Measurements from ENCODE around the gene RABL6. TPM values are rescaled to one million over a fixed set of nuclear protein-coding genes. Genes with fewer than 3 reads are reported as not detected.
A peak's percentile ranks its signal among the peaks of the same experiment; 100 is the strongest.

The RABL6 gene
- total and polyA plus RNA-seq, 8 donors = 49.5 to 80.8 (median 62.3) TPM

- no peak for TF ChIP-seq CTCF (IDR thresholded peaks at IDR 0.05)
- no peak for DNase-seq
- peak; percentile 25 for ATAC-seq
- Histone ChIP-seq H3K9me3 (no peaks in the 10 kb centered on the region), H3K27ac (peak overlapping the region; percentile 74 to 90), H3K4me1 (peaks cover 13 to 40% of the 10 kb centered on the region in 2 donors), H3K4me3 (peak overlapping the region; percentile 68 to 94), H3K36me3 (peaks cover 0 to 15% of the 10 kb centered on the region in 2 donors), H3K27me3 (no peaks in the 10 kb centered on the region)
- intact Hi-C loops (cut with DNase I) = no loop called here
Observed at GRCh38 chr9:136886610-136887597, 79.2 kb downstream of the RABL6 start.

- DNase-seq = no peak
- Histone ChIP-seq H3K9me3 (no peaks in the 10 kb centered on the region), H3K27ac (no peak overlapping the region), H3K36me3 (peaks cover 0 to 15% of the 10 kb centered on the region in 2 donors), H3K4me3 (no peak overlapping the region), H3K4me1 (peaks cover 7 to 26% of the 10 kb centered on the region in 2 donors), H3K27me3 (no peaks in the 10 kb centered on the region)
- no peak for ATAC-seq
- no peak for TF ChIP-seq CTCF (IDR thresholded peaks at IDR 0.05)
- intact Hi-C loops (cut with DNase I) = no loop called here
Observed at GRCh38 chr9:136888454-136888853, 80.7 kb downstream of the RABL6 start.

- no peak for TF ChIP-seq CTCF (IDR thresholded peaks at IDR 0.05)
- no peak for DNase-seq
- Histone ChIP-seq H3K9me3 (no peaks in the 10 kb centered on the region), H3K27ac (no peak overlapping the region), H3K27me3 (no peaks in the 10 kb centered on the region), H3K4me1 (peaks cover 7 to 26% of the 10 kb centered on the region in 2 donors), H3K4me3 (no peak overlapping the region), H3K36me3 (peaks cover 0 to 22% of the 10 kb centered on the region in 2 donors)
- no peak for ATAC-seq
- intact Hi-C loops (cut with DNase I) = no loop called here
Observed at GRCh38 chr9:136889858-136890257, 82.1 kb downstream of the RABL6 start.

GRCh38 chr9:136890661-136891060 lies 82.9 kb downstream of the RABL6 start:
- intact Hi-C loops (cut with DNase I) = no loop called here
- no peak for DNase-seq
- Histone ChIP-seq H3K27me3 (no peaks in the 10 kb centered on the region), H3K27ac (no peak overlapping the region), H3K4me1 (peaks cover 7 to 19% of the 10 kb centered on the region in 2 donors), H3K9me3 (no peaks in the 10 kb centered on the region), H3K4me3 (no peak overlapping the region), H3K36me3 (peaks cover 0 to 30% of the 10 kb centered on the region in 2 donors)
- no peak for TF ChIP-seq CTCF (IDR thresholded peaks at IDR 0.05)
- ATAC-seq = no peak

Small RNA genes lying within 50 kb of the gene (microRNA-seq; reads per million reads assigned to microRNA genes)
- gene MIR4292 (0 to 0.27 reads per million in 2 donors), gene MIR4479 (0.82 to 1.2 reads per million in 2 donors)

Other genes starting within 250 kb of the RABL6 start
- gene EGFL7, start 145.0 kb upstream of the RABL6 start, total RNA-seq = 100 to 1,000 TPM; 105 to 165 TPM
- gene EGFL7, start 145.0 kb upstream of the RABL6 start, polyA plus RNA-seq (ENCODE audit: insufficient read length in 6 of 6) = 100 to 1,000 TPM in 2 of 6 donors, 10 to 100 TPM in 4; 65.7 to 139 (median 90.9) TPM
- gene AGPAT2, start 120.5 kb upstream of the RABL6 start, total RNA-seq = 100 to 1,000 TPM; 127 to 170 TPM
- 10 to 100 TPM; 24.9 to 48.3 (median 31.9) TPM for gene AGPAT2, start 120.5 kb upstream of the RABL6 start, polyA plus RNA-seq (ENCODE audit: insufficient read length in 6 of 6)
- 10 to 100 TPM; 12.6 to 12.7 TPM for gene DIPK1B, start 95.4 kb upstream of the RABL6 start, total RNA-seq
- 10 to 100 TPM; 23.7 to 37.4 (median 30.6) TPM for gene DIPK1B, start 95.4 kb upstream of the RABL6 start, polyA plus RNA-seq (ENCODE audit: insufficient read length in 6 of 6)
- gene LCN10, start 65.0 kb upstream of the RABL6 start, total RNA-seq = 10 to 100 TPM in 1 of 2 donors, under 1 TPM in 1; 0.32 to 10.0 TPM
- gene LCN10, start 65.0 kb upstream of the RABL6 start, polyA plus RNA-seq (ENCODE audit: insufficient read length in 6 of 6) = under 1 TPM in 4 of 6 donors, not detected in 2; 0.11 to 0.44 (median 0.21) TPM
- 10 to 100 TPM in 1 of 2 donors, under 1 TPM in 1; 0.38 to 18.9 TPM for gene LCN6, start 59.4 kb upstream of the RABL6 start, total RNA-seq
- not detected for gene LCN6, start 59.4 kb upstream of the RABL6 start, polyA plus RNA-seq (ENCODE audit: insufficient read length in 6 of 6)
- not detected for gene LCN8, start 49.7 kb upstream of the RABL6 start, total RNA-seq
- gene LCN8, start 49.7 kb upstream of the RABL6 start, polyA plus RNA-seq (ENCODE audit: insufficient read length in 6 of 6) = not detected
- not detected for gene LCN15, start 43.4 kb upstream of the RABL6 start, total RNA-seq
- gene LCN15, start 43.4 kb upstream of the RABL6 start, polyA plus RNA-seq (ENCODE audit: insufficient read length in 6 of 6) = under 1 TPM in 5 of 6 donors, not detected in 1; 0.06 to 0.18 (median 0.07) TPM
- gene TMEM141, start 16.6 kb upstream of the RABL6 start, total RNA-seq = 10 to 100 TPM; 74.3 to 76.6 TPM
- gene TMEM141, start 16.6 kb upstream of the RABL6 start, polyA plus RNA-seq (ENCODE audit: insufficient read length in 6 of 6) = 10 to 100 TPM; 49.3 to 57.7 (median 52.8) TPM
- gene CCDC183, start 11.6 kb upstream of the RABL6 start, total RNA-seq = under 1 TPM in 1 of 2 donors, not detected in 1; 0.44 TPM
- 10 to 100 TPM in 4 of 6 donors, 1 to 10 TPM in 2; 5.3 to 11.7 (median 10.0) TPM for gene CCDC183, start 11.6 kb upstream of the RABL6 start, polyA plus RNA-seq (ENCODE audit: insufficient read length in 6 of 6)
- gene AJM1, start 34.5 kb downstream of the RABL6 start, total RNA-seq = 1 to 10 TPM; 1.7 to 2.6 TPM
- gene AJM1, start 34.5 kb downstream of the RABL6 start, polyA plus RNA-seq (ENCODE audit: insufficient read length in 6 of 6) = 1 to 10 TPM in 4 of 6 donors, under 1 TPM in 2; 0.59 to 1.8 (median 1.1) TPM
- 100 to 1,000 TPM; 118 to 151 TPM for gene PHPT1, start 41.5 kb downstream of the RABL6 start, total RNA-seq
- 100 to 1,000 TPM in 2 of 6 donors, 10 to 100 TPM in 4; 66.1 to 124 (median 90.3) TPM for gene PHPT1, start 41.5 kb downstream of the RABL6 start, polyA plus RNA-seq (ENCODE audit: insufficient read length in 6 of 6)
- gene MAMDC4, start 44.4 kb downstream of the RABL6 start, total RNA-seq = 10 to 100 TPM; 14.7 to 16.0 TPM
- 1 to 10 TPM; 5.3 to 9.9 (median 7.4) TPM for gene MAMDC4, start 44.4 kb downstream of the RABL6 start, polyA plus RNA-seq (ENCODE audit: insufficient read length in 6 of 6)
- 100 to 1,000 TPM; 247 to 288 TPM for gene EDF1, start 58.4 kb downstream of the RABL6 start, total RNA-seq
- gene EDF1, start 58.4 kb downstream of the RABL6 start, polyA plus RNA-seq (ENCODE audit: insufficient read length in 6 of 6) = 100 to 1,000 TPM; 339 to 408 (median 377) TPM
- gene TRAF2, start 78.6 kb downstream of the RABL6 start, total RNA-seq = 10 to 100 TPM; 17.2 to 22.4 TPM
- gene TRAF2, start 78.6 kb downstream of the RABL6 start, polyA plus RNA-seq (ENCODE audit: insufficient read length in 6 of 6) = 10 to 100 TPM; 12.4 to 16.3 (median 14.6) TPM
- gene FBXW5, start 136.8 kb downstream of the RABL6 start, total RNA-seq = 100 to 1,000 TPM in 1 of 2 donors, 10 to 100 TPM in 1; 98.5 to 111 TPM
- gene FBXW5, start 136.8 kb downstream of the RABL6 start, polyA plus RNA-seq (ENCODE audit: insufficient read length in 6 of 6) = 10 to 100 TPM; 33.0 to 59.6 (median 43.6) TPM
- 1 to 10 TPM; 1.2 TPM for gene C8G, start 137.3 kb downstream of the RABL6 start, total RNA-seq
- under 1 TPM; 0.47 to 0.90 (median 0.72) TPM for gene C8G, start 137.3 kb downstream of the RABL6 start, polyA plus RNA-seq (ENCODE audit: insufficient read length in 6 of 6)
- 1 to 10 TPM; 2.1 to 4.5 TPM for gene LCN12, start 144.3 kb downstream of the RABL6 start, total RNA-seq
- gene LCN12, start 144.3 kb downstream of the RABL6 start, polyA plus RNA-seq (ENCODE audit: insufficient read length in 6 of 6) = 10 to 100 TPM in 5 of 6 donors, 1 to 10 TPM in 1; 7.0 to 28.0 (median 17.6) TPM
- gene PTGDS, start 169.6 kb downstream of the RABL6 start, total RNA-seq = 100 to 1,000 TPM; 133 to 137 TPM
- gene PTGDS, start 169.6 kb downstream of the RABL6 start, polyA plus RNA-seq (ENCODE audit: insufficient read length in 6 of 6) = 10 to 100 TPM; 23.7 to 59.8 (median 31.2) TPM
- gene LCNL1, start 175.0 kb downstream of the RABL6 start, total RNA-seq = 1 to 10 TPM; 2.0 to 2.3 TPM
- gene LCNL1, start 175.0 kb downstream of the RABL6 start, polyA plus RNA-seq (ENCODE audit: insufficient read length in 6 of 6) = 1 to 10 TPM in 4 of 6 donors, under 1 TPM in 2; 0.38 to 2.7 (median 1.1) TPM
- gene PAXX, start 184.5 kb downstream of the RABL6 start, total RNA-seq = 10 to 100 TPM; 34.2 to 56.6 TPM
- 10 to 100 TPM; 28.1 to 47.6 (median 33.7) TPM for gene PAXX, start 184.5 kb downstream of the RABL6 start, polyA plus RNA-seq (ENCODE audit: insufficient read length in 6 of 6)
- gene CLIC3, start 188.6 kb downstream of the RABL6 start, total RNA-seq = 10 to 100 TPM; 39.7 to 85.4 TPM
- 10 to 100 TPM; 30.7 to 56.2 (median 42.2) TPM for gene CLIC3, start 188.6 kb downstream of the RABL6 start, polyA plus RNA-seq (ENCODE audit: insufficient read length in 6 of 6)
- gene ABCA2, start 220.3 kb downstream of the RABL6 start, total RNA-seq = 10 to 100 TPM; 34.5 to 34.8 TPM
- gene ABCA2, start 220.3 kb downstream of the RABL6 start, polyA plus RNA-seq (ENCODE audit: insufficient read length in 6 of 6) = 10 to 100 TPM; 20.8 to 33.8 (median 28.6) TPM
- gene FUT7, start 224.1 kb downstream of the RABL6 start, total RNA-seq = 1 to 10 TPM in 1 of 2 donors, under 1 TPM in 1; 0.17 to 2.9 TPM
- under 1 TPM in 3 of 6 donors, not detected in 3; 0.08 to 0.11 (median 0.09) TPM for gene FUT7, start 224.1 kb downstream of the RABL6 start, polyA plus RNA-seq (ENCODE audit: insufficient read length in 6 of 6)
- 100 to 1,000 TPM; 104 to 105 TPM for gene NPDC1, start 238.2 kb downstream of the RABL6 start, total RNA-seq
- 10 to 100 TPM; 24.4 to 48.9 (median 25.2) TPM for gene NPDC1, start 238.2 kb downstream of the RABL6 start, polyA plus RNA-seq (ENCODE audit: insufficient read length in 6 of 6)
- gene ENTPD2, start 246.1 kb downstream of the RABL6 start, total RNA-seq = under 1 TPM; 0.71 to 0.87 TPM
- 1 to 10 TPM; 1.7 to 4.7 (median 3.0) TPM for gene ENTPD2, start 246.1 kb downstream of the RABL6 start, polyA plus RNA-seq (ENCODE audit: insufficient read length in 6 of 6)